Kidney glomerular epithelial cell (primary cell): ENCODE data around the gene REXO1.
"Not testable (repeated sequence)": the region's sequence is repeated elsewhere in the genome, so short reads cannot be mapped to it uniquely, and the experiment has no call there.

Source experiments
- DNase-seq: peaks from one replicate; lab custom pipeline; 2025; lab: John Stamatoyannopoulos, UW

Gene REXO1

GRCh38 chr19:1875646-1876495 lies 27.6 kb upstream of the REXO1 start:
- peak; percentile 75 for DNase-seq

DNA sequence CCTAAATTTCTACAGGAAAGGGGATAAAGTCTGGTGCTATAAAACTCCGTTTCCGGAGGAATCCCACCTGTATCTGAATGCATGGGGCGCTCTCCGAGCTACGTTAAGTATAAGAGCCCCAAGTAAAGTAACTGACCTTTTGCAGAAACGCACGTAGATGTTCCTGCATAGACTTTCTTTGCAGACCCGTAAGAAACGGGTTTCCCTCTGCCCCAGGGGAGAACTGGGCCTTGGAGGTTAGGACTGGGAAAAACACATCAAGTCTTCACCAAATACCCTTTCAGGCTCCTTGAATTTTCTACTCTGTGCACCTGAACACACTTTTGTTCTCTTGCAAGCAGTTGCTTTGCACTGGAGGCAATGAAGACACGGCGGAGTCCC lies 27.0 kb upstream of the REXO1 start:
- not testable (repeated sequence) for DNase-seq

GRCh38 chr19:1874554-1875185 lies 26.4 kb upstream of the REXO1 start:
- DNase-seq, result peak; percentile 17

DNA sequence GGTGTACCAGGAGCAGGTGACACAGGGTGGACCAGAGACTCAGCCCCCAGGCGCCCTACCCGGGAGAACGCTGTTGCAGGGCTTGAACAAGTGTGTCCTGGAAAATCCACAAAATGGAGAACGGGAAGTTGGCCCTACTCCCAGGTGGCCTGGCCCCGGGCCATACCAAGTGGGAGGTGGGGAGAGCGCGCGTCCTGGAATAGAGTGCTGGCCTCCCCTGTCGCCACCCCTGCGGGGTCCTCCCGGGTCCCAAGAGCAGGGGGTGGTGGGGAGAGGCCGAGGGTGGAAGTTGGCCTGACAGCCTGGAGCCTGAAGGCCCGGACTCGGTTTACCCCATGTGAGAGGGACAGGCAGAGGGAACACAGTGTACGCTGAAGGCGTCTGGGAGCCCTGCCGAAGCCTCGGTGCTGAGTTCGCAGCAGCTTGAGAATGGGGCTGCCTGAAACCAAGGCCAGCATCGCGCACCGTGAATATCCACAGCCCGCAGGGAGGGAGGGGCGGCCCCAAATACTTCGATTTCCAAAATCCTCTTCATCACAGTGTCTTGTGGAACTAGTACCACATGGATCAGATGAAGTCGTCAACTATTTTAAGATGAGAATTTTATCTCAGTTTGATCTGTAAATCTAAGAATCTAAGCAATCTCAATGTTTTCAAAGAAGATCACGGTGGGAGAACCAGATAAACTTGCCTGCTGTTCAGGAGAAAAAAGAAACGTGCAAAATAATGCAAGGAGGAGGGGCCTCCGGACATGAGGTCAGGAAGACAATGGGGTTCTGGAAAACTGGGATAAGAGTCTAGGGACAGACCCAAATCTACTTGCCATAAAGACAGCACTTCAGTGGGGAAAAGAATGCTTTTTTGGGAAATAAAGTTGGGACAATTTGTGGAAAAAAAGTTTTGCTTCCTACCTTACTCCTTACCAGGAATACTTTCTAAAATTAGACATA lies 25.5 kb upstream of the REXO1 start:
- DNase-seq, result no peak

DNA sequence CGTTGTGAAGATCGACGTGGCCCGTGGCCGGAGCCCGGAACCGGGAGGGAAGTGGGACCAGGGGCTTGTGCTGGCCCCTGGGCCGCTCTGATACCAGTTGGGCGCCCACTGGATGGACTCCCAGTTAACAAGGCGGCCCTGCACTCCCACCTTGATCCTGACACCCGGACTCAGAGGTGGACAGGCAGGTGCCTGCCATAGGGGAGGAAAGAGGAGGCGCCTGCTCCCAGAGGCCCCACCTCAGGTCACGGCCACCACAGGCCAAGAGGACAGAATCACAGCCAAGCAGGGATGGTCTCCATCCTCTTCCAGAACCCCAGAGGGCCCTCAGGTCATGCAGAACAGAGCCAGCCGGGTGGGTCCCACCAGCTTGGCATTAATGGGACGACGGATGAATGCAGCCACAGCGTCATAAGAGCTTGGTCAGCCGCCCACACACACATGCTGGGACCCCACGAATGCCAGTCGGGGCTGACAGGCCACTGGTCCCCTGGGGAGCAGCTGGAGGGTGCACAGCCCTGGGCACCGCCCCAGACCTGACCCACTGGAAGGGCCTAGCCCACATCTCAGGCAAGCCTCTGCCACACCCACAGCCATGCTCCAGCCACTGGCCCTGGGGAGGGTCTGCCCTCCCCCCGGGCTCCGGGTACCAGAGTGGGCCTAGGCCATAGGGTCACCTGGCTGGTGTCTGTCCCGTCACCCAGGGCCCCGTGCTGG lies 24.7 kb upstream of the REXO1 start:
- DNase-seq, result no peak

DNA sequence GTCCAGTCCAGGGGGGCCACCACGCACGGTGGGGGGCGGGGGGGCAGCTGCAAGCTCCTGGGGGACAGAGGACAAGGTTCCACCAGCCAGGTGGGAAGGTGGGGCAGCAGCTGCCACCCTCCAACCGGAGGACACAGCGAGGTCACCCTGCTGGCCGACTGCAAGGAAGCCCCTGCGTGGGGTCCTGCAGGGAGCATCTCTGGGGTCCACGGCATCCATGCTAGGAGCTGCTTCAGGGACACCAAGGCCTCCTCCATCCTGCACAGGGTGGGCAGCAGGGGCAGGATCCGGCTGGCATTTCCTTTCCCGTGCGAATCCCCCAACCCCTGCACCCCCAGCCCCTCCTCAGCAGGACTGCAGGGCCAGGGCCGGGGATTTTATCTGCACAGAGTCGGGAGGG lies 23.3 kb upstream of the REXO1 start:
- DNase-seq, result no peak

- no peak for DNase-seq
Observed at GRCh38 chr19:1871140-1871597, 22.9 kb upstream of the REXO1 start.

DNA sequence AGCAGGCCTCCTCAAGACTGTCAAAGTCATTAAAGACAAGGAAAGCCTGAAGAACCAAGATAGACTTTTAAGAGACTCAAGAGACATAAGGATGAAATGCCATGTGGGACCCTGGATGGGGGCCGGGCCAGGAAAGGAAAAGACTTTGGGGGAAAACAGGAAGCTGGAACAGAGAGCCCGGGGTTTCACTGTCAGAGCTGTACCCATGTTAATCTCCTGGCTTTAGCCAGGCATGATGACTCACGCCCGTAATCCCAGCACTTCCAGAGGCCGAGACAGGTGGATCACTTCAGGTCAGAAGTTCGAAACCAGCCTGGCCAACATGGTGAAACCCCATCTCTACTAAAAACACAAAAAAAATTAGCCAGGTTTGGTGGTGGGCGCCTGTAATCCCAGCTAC lies 20.7 kb upstream of the REXO1 start:
- DNase-seq, result no peak

- DNase-seq, result no peak
Observed at GRCh38 chr19:1867349-1867724, 19.1 kb upstream of the REXO1 start.

DNA sequence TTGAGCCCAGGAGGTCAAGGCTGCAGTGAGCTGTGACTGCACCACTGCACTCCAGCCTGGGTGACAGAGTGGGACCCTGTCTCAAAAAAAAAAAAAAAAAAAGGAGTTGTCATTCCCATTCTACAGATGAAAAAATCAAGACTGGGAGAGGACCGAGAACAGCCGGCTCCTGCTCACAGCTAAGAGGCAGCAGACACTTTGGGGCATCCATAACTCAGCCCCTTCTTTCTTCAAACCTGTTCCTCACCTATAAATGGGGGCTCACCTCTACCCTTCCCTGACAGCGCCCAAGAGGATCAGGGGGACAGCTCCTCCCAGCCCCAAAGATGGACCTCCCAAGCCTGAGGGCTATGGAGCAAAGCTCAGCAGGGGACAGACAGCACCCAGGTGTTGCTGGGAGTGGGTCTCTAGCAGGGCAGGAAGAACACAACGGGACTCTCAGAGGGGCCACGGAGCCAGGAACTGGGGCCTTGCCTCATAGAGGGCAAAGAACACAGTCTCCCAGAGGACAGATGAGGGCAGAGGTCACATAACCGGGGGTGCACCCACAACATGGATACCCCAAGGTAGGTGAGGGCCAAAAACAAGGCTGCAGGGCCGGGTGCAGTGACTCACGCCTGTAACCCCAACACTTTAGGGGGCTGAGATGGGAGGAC lies 18.5 kb upstream of the REXO1 start:
- no peak for DNase-seq

DNA sequence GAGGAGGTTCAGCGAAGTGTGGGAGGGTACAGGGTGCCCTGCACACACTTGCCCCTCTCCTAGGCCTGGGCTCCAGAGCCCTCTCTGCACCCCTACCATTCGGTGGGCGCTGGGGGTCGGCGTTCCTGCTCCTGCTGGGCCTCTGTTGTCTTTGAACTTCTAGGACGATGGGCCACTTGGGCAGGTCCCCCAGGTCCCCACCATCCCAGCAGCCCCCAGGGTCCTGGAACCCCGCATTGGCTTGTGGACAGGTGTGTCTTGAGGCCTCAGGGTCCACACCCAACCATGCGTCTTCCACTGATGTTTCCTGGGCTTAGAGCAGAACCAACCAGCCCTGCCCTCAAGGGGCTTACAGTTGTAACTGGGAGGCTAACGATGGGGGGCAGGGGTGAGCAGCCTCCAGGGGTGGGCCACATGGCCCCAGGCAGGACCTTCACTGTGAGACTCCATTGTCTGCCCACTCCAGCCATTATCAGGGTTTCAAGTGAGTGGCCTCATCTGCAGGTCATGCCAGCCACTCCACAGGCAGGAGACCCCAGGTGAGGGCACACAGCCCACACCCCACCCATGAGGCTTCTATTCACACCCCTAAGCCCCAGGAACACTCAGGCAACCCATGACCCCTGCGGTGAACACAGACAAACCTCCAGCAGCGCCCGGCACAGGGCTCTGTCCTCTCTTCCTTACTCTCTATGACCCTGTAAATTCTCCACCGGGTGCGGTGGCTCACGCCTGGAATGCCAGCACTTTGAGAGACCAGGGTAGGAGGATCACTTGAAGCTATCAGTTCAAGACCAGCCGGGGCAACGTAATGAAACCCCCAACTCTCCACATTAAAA lies 17.1 kb upstream of the REXO1 start:
- DNase-seq, result no peak

DNA sequence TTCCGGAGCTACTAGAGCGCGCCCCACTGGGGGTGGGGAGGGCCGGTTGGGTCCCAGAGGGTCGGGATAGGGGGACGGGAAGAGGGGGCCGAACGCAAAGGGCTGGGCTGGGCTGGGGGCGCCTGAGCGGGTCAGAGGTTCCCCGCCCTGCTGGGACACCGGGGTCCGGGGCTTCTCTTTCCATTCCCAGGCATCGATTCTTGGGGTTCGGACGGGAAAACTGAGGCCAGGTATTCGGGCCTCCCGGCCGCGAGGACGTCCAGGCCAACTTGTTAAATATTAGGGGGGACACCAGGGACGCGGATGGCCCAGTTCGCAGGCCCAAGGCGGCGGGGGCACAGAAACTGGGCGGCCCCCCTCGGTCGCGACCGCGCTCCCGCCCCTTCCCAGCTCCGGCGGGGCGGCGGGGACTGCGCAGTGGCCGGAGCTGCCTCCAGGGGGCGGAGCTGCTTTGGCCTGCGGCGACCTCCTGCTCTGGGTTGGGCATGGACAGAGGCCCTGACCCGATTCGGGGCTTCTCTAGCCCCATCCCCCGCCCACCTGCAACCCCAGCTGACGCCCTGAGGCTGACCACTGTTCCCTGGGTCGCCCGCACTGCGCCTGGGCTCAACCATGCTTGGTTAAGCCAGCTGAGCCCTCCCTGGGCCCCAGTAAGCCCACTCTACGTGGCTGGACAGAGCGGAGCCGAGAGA lies 16.3 kb upstream of the REXO1 start:
- DNase-seq, result peak; percentile 2

- peak; percentile 86 for DNase-seq
Observed at GRCh38 chr19:1863638-1864479, 15.6 kb upstream of the REXO1 start.

GRCh38 chr19:1863328-1863637 lies 15.0 kb upstream of the REXO1 start, which contains the start of gene KLF16:
KLF16 (minus strand) TSS chr19:1863579; CDS start chr19:1863497, 82 bp downstream.
- DNase-seq, result no peak

GRCh38 chr19:1862424-1863327 lies 14.4 kb upstream of the REXO1 start:
- no peak for DNase-seq

GRCh38 chr19:1862068-1862423 lies 13.8 kb upstream of the REXO1 start:
- no peak for DNase-seq

DNA sequence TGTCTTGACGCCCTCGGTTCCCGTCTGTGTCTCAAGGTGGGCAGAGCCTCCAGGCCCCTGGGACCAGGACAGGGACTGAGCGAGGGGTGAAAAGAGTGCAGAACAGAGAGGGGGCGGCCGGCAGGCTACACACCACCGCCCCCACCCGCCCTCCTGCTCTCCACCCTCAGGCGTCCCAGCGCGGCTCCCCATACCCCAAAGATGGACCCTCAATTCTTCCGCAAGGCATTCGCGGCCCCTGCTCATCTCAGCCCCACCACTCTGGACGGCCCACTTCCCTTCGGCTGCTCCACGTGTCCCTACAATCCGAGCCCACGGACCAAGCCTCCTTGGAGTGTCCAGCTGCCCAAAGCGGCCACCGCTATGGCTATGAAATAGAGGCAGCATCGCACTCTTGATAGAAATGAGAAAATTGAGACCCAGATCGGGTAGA lies 13.3 kb upstream of the REXO1 start:
- DNase-seq, result no peak
